ENCODE results near the gene CETP.

Gene CETP

GRCh38 chr16:57023541-57024249 is 61.9 kb downstream of the CETP start:
- no peak for DNase-seq (ENCODE audit: low spot score)

GRCh38 chr16:57024894-57025680 is 63.3 kb downstream of the CETP start:
- no peak for DNase-seq (ENCODE audit: low spot score)

DNA sequence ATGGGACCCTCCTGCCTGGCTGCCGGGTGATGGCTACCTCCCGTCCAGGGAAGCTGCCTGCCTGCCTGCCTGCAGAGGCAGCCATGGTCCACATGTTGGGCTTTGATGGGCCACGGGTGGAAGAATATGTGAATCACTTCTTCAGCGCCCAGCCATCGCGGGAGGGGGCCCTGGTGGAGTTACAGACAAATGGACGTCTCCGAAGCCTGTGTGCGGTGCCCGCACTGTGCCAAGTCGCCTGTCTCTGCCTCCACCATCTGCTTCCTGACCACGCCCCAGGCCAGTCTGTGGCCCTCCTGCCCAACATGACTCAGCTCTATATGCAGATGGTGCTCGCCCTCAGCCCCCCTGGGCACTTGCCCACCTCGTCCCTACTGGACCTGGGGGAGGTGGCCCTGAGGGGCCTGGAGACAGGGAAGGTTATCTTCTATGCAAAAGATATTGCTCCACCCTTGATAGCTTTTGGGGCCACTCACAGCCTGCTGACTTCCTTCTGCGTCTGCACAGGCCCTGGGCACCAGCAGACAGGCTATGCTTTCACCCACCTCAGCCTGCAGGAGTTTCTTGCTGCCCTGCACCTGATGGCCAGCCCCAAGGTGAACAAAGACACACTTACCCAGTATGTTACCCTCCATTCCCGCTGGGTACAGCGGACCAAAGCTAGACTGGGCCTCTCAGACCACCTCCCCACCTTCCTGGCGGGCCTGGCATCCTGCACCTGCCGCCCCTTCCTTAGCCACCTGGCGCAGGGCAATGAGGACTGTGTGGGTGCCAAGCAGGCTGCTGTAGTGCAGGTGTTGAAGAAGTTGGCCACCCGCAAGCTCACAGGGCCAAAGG is 64.4 kb downstream of the CETP start:
- DNase-seq (ENCODE audit: low spot score) = no peak

GRCh38 chr16:57026778-57027062 is 65.0 kb downstream of the CETP start:
- DNase-seq (ENCODE audit: low spot score) = no peak

DNA sequence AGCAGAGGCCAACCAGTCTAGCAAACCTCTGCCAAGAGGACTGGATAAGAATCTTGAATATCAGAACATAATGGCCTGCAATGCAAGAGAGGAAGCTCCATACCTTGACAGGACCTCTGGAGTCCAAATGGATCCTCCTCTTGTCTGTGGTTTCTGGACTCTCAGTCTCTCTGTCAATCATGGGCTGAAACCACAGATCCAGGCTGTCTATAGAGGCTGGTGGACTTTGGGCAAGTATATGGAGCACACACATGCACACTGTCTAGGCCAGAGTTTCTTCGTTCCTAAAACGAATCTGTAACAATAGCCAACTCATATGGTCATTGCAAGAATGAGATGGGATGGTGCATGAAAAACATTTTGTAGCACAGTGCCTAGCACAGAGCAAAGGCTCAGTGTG is 65.3 kb downstream of the CETP start:
- no peak for DNase-seq (ENCODE audit: low spot score)

- DNase-seq (ENCODE audit: low spot score) = no peak
Observed at GRCh38 chr16:57028086-57028485, 66.3 kb downstream of the CETP start.

- no peak for DNase-seq (ENCODE audit: low spot score)
Observed at GRCh38 chr16:57029161-57030160, 67.7 kb downstream of the CETP start.

DNA sequence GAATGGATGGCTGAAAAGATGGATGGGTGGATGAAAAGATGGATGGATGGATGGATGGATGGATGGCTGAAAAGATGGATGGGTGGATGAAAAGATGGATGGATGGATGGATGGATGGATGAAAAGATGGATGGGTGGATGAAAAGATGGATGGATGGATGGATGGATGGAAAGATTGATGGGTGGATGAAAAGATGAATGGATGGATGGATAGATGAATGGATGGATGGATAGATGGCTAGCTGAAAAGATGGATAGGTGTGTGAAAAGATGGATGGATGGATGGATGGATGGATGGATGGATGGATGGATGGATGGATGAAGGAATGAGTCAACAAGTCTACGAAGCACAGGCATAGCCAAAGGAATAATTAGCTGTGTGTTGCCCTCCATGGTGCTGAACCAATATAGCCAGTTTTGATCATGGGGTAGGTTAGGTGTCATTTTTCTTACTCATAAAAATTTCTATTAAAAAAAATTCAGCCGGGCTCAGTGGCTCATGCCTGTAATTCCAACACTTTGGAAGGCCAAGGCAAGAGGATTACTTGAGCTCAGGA is 68.7 kb downstream of the CETP start:
- no peak for DNase-seq (ENCODE audit: low spot score)

DNA sequence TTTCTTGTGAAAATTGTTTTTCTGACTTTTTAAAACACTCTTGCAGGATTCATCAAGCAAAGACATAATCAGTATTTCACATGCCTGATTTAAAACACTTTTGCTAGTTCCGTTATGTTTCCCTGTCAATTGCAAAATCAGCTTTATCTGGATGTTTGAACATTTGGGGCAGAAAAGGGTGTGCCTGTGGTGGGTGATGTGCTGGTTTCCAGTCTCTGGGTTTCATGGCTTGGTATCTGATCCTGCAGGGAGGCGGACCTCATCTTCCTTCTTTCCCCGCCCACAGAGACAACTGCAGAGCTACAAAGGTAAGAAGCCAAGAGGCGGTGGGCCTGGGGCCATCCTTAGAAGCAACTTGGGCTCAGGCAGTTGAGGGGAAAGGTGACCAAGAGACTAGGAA is 69.4 kb downstream of the CETP start:
- DNase-seq (ENCODE audit: low spot score) = no peak

DNA sequence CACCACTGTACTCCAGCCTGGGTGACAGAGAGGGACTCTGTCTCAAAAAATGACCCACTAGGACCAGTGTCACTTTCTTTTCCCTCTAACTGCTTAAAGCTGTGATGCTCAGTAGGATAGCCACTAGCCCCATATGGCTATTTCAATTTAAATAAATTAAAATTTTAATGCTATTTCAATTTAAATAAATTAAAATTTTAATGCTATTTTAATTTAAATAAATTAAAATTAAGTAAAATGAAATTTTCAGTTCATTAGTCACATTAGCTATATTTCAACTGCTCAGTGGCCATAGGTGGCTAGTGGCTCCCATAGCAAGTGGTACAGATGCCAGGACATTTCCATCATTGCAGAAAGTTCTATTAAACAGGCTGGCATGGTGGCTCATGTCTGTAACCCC is 70.6 kb downstream of the CETP start:
- no peak for DNase-seq (ENCODE audit: low spot score)

DNA sequence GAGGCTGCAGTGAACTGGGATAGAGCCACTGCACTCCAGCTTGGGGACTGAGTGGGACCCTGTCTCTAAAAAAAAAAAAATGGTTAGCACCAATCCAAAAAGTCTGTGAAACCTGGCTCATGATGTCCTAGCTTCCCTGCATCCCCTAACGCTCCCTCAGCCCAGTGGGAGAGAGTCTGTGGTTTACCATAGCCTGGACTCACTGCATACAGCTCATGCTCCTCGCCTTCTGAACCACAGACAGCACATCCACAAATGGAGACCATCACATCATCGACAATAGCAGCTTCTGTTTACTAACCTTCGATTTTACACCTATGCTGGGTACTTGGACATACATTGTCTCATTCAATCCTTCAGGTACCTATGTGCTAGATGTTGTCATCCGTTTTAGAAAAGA is 71.2 kb downstream of the CETP start:
- DNase-seq (ENCODE audit: low spot score) = no peak

Data from LoVo (cell line).